Body of pancreas (tissue), 4 donors: ENCODE results near the gene USP6NL.

Source experiments
- CTCF ChIP-seq, 7 experiments: fragments of 450-650 bp in 4 of 7; fragments of 200-600 bp in 3 of 7; sonication (generic) in 3 of 7; IDR thresholded peaks; one replicate each; pipeline ENCODE4 v1.5.1; 2016 to 2019; ENCODE audit warnings: antibody characterized with exemption in 7 of 7
- POLR2A ChIP-seq, 3 donors: fragments of 450-650 bp; IDR thresholded peaks; one replicate each; pipeline ENCODE4 v1.6.1; 2016; ENCODE audit warnings: antibody characterized with exemption in 3 of 3, mild to moderate bottlenecking in 2 of 3

GRCh38 chr10:11451640-11452260, 159.7 kb downstream of the USP6NL start:
- no peak for TF ChIP-seq CTCF (IDR thresholded peaks at IDR 0.05)
- TF ChIP-seq POLR2A (IDR thresholded peaks at IDR 0.05) = no peak
